Testis (tissue), 3 donors: ENCODE results near the gene SHE. TPM values are rescaled to one million over a fixed set of nuclear protein-coding genes. Genes with fewer than 3 reads are reported as not detected.
A peak's percentile ranks its signal among the peaks of the same experiment; 100 is the strongest.

ENCODE experiments used
- DNase-seq: peaks from one replicate; pipeline ENCODE4 v3.0.0-alpha.2; 2019
- H3K27ac ChIP-seq, 2 donors: fragments of 200-600 bp; sonication (generic); one replicate each; pipeline ENCODE4 v1.5.1; 2019
- H3K27me3 ChIP-seq: fragments of 200-600 bp; sonication (generic); one replicate; pipeline ENCODE4 v1.5.1; 2019
- H3K36me3 ChIP-seq: fragments of 200-600 bp; sonication (generic); one replicate; pipeline ENCODE4 v1.5.1; 2017; ENCODE audit warnings: low read depth; ENCODE audit errors: missing control alignments
- H3K4me1 ChIP-seq: fragments of 200-600 bp; sonication (generic); one replicate; pipeline ENCODE4 v1.5.1; 2019
- H3K4me3 ChIP-seq, 2 donors: fragments of 200-600 bp; sonication (generic); one replicate each; pipeline ENCODE4 v1.5.1; 2017 to 2019
- H3K9me3 ChIP-seq: fragments of 200-600 bp; sonication (generic); one replicate; pipeline ENCODE4 v1.5.1; 2017
- CTCF ChIP-seq, 3 experiments: fragments of 450-650 bp in 2 of 3; fragments of 200-600 bp in 1 of 3; sonication (generic) in 1 of 3; IDR thresholded peaks; one replicate each; pipeline ENCODE4 v1.5.1; 2016 to 2019; ENCODE audit warnings: antibody characterized with exemption in 3 of 3, mild to moderate bottlenecking in 2 of 3, moderate library complexity in 1 of 3
- POLR2A ChIP-seq: fragments of 450-650 bp; IDR thresholded peaks from one replicate; pipeline ENCODE4 v1.6.1; 2017; ENCODE audit warnings: antibody characterized with exemption, mild to moderate bottlenecking, moderate library complexity
- WGBS, 2 donors: methylation state at CpG; one replicate each; pipeline ENCODE4 v1.1.5; 2018; 5-methylcytosine and 5-hydroxymethylcytosine counted together
- intact Hi-C: fragments of 100-400 bp; cut with DNase I; formaldehyde crosslinking; loops from one replicate; pipeline ENCODE4 v1.15.1; 2023; ENCODE audit warnings: low total_unique reads
- polyA plus RNA-seq: library from polyadenylated mRNA; stranded (reverse); fragments of 350-450 nt; fragmentation: Illumina TruSeq; extraction: RNeasy Lipid Tissue Mini Kit (QIAGEN cat#74804); gene quantifications from one replicate; pipeline ENCODE4 v1.2.3, GENCODE V29; 2014; ENCODE audit warnings: low read depth, low replicate concordance; ENCODE audit not compliant: insufficient read depth
- total RNA-seq, 2 donors: library from RNA; depleted of rRNA; stranded (reverse); fragments of >200 nt; gene quantifications; one replicate each; pipeline ENCODE4 v1.2.3, GENCODE V29; 2016

SHE gene
- total and polyA plus RNA-seq, 3 donors from 2014 or later = 50.9 to 57.9 (median 53.7) TPM

GRCh38 chr1:154529308-154529707 lies 27.1 kb upstream of the SHE start:
- no peak for TF ChIP-seq POLR2A
- no peak for TF ChIP-seq CTCF (IDR thresholded peaks at IDR 0.05)
- H3K36me3 ChIP-seq = no peaks in the 10 kb centered on the region
- no peak for DNase-seq
- no peak overlapping the region for H3K4me3 ChIP-seq
- H3K27me3 ChIP-seq = no peaks in the 10 kb centered on the region
- no peak overlapping the region for H3K27ac ChIP-seq
- WGBS, 2 donors = 89 to 92% methylated on average over 6 of the region's 6 CpGs
- H3K4me1 ChIP-seq = peaks cover 4% of the 10 kb centered on the region
- intact Hi-C loops = no loop called here
- no peaks in the 10 kb centered on the region for H3K9me3 ChIP-seq

- H3K9me3 ChIP-seq = no peaks in the 10 kb centered on the region
- H3K36me3 ChIP-seq = no peaks in the 10 kb centered on the region
- no peak for TF ChIP-seq POLR2A
- no peak for TF ChIP-seq CTCF (IDR thresholded peaks at IDR 0.05)
- no peak overlapping the region for H3K4me3 ChIP-seq
- 63 to 64% methylated on average over 6 of the region's 6 CpGs for WGBS, 2 donors
- H3K4me1 ChIP-seq = peaks cover 4% of the 10 kb centered on the region
- no peak for DNase-seq
- intact Hi-C loops = no loop called here
- H3K27ac ChIP-seq = peak overlapping the region; percentile 29 to 33
- H3K27me3 ChIP-seq = no peaks in the 10 kb centered on the region
Measured at GRCh38 chr1:154527192-154527591, 25.0 kb upstream of the SHE start.

- no peak for TF ChIP-seq CTCF (IDR thresholded peaks at IDR 0.05)
- no peak for TF ChIP-seq POLR2A
- intact Hi-C loops = no loop called here
Measured at GRCh38 chr1:154524881-154525280, 22.7 kb upstream of the SHE start.

GRCh38 chr1:154521695-154522094 lies 19.5 kb upstream of the SHE start:
- H3K27ac ChIP-seq = peak overlapping the region in 1 of 2 donors; percentile 42
- no peaks in the 10 kb centered on the region for H3K27me3 ChIP-seq
- 33 to 39% methylated on average over 3 of the region's 3 CpGs for WGBS, 2 donors
- no peaks in the 10 kb centered on the region for H3K36me3 ChIP-seq
- peaks cover 20% of the 10 kb centered on the region for H3K4me1 ChIP-seq
- no peaks in the 10 kb centered on the region for H3K9me3 ChIP-seq
- no peak for TF ChIP-seq CTCF (IDR thresholded peaks at IDR 0.05)
- no peak for TF ChIP-seq POLR2A
- intact Hi-C loops = no loop called here
- no peak for DNase-seq
- no peak overlapping the region for H3K4me3 ChIP-seq

More at GRCh38 chr1:154524881-154525280, 22.7 kb upstream of the SHE start:
- no peak overlapping the region for H3K4me3 ChIP-seq
- no peaks in the 10 kb centered on the region for H3K36me3 ChIP-seq
- no peaks in the 10 kb centered on the region for H3K9me3 ChIP-seq
- H3K27me3 ChIP-seq = no peaks in the 10 kb centered on the region
- peaks cover 23% of the 10 kb centered on the region for H3K4me1 ChIP-seq
- H3K27ac ChIP-seq = no peak overlapping the region
- DNase-seq = no peak

- no peaks in the 10 kb centered on the region for H3K9me3 ChIP-seq
- TF ChIP-seq CTCF (IDR thresholded peaks at IDR 0.05) (no peak), POLR2A (no peak)
- H3K4me1 ChIP-seq = peaks cover 20% of the 10 kb centered on the region
- no peaks in the 10 kb centered on the region for H3K27me3 ChIP-seq
- 30 to 58% methylated on average over 3 of the region's 3 CpGs for WGBS, 2 donors
- intact Hi-C loops = no loop called here
- DNase-seq = peak; percentile 28
- H3K4me3 ChIP-seq = no peak overlapping the region
- no peaks in the 10 kb centered on the region for H3K36me3 ChIP-seq
- peak overlapping the region in 1 of 2 donors; percentile 26 for H3K27ac ChIP-seq
Measured at GRCh38 chr1:154520333-154520732, 18.1 kb upstream of the SHE start.
